Measurements from ENCODE around the gene USP9X.

DNA sequence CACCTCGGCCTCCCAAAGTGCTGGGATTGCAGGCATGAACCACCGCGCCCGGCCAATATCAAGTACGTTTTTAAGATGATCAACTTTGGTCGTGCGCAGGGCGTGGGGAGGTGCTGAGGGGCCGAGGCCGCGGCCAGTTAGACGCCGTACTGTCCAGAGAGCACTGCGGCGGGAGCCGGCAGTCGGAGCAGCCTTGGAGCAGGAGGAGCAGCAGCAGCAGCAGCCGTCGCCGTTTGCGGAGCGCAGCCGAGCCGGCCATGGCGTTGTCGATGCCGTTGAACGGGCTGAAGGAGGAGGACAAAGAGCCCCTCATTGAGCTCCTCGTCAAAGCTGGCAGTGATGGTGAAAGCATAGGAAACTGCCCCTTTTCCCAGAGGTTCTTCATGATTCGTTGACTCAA lies 8.5 kb upstream of the USP9X start:
- TF ChIP-seq GATA3 (IDR thresholded peaks at IDR 0.05; ENCODE audit: low read depth, low read length) (no peak), GATA2 (IDR thresholded peaks at IDR 0.05; ENCODE audit: low read depth, low read length) (no peak)
